Nephron (organoid): ENCODE measurements around the gene ACAT2.
A peak's percentile ranks its signal among the peaks of the same experiment; 100 is the strongest.
"Not testable (repeated sequence)": the region's sequence is repeated elsewhere in the genome, so short reads cannot be mapped to it uniquely, and the experiment has no call there.

Source experiments
- H3K27ac Mint-ChIP-seq, 3 experiments: 2 replicates each; pipeline ENCODE4 v1.8.0; 2020; ENCODE audit warnings: mixed read lengths in 3 of 3, mild to moderate bottlenecking in 2 of 3, moderate library complexity in 1 of 3
- H3K27me3 Mint-ChIP-seq: 2 replicates; pipeline ENCODE4 v1.8.0; 2021; ENCODE audit warnings: low read depth, mild to moderate bottlenecking, moderate library complexity, mixed read lengths
- H3K36me3 Mint-ChIP-seq: 2 replicates; pipeline ENCODE4 v1.8.0; 2020; ENCODE audit warnings: low read depth, mixed read lengths
- H3K4me1 Mint-ChIP-seq: 2 replicates; pipeline ENCODE4 v1.8.0; 2020; ENCODE audit warnings: mixed read lengths
- H3K4me3 Mint-ChIP-seq, 3 experiments: 2 replicates each; pipeline ENCODE4 v1.8.0; 2020; ENCODE audit warnings: mild to moderate bottlenecking in 3 of 3, mixed read lengths in 3 of 3, moderate library complexity in 2 of 3
- H3K9me3 Mint-ChIP-seq: 2 replicates; pipeline ENCODE4 v1.8.0; 2020; ENCODE audit warnings: mixed read lengths
- TF ChIP-seq, protein P1 (sequence below), 3 experiments: fragments of 200-600 bp; sonication (generic); IDR thresholded peaks; one replicate each; pipeline ENCODE4 v1.5.0; 2021; ENCODE audit warnings: antibody characterized with exemption in 3 of 3; ENCODE audit not compliant: unreplicated experiment in 3 of 3

The ACAT2 gene

DNA sequence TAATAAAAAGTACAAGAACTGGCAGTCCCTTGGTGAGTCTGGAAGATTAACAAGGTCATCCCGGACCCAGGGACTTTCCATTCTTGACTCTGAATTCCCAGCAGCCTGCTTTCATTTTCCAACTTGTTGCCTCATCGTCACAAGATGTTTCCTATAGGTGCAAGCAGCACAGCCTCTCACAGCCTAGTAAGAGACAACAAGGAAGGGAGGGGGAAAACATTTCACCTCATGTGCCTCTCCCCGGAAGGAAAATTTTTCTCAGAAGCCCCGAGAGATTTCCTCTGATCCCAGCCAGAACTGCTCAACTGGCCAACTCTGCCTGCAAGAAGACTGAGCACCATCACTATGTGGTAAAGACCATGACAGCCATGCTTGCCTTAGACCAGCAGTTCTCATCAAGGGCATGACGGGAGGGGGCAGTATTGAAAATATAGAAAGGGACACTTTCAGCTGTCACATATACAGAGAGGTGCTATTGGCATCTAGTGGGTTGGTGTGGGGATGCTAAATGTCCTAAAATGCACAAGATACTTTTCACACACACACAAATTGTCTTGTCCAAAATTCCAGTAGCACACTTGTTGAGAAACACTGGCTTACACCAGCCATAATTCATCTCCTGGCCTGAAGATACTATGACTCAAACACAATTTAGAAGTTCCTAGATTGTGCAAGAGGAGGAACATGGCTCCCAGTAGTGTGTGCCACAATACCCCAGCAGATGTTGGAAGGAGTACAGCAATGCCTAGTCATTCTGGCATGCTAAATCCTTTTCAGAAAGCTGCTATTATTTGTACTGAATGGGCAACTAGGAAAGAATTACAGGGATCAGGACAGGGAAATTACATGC is 45.4 kb upstream of the ACAT2 start:
- Mint-ChIP-seq H3K4me1 (no peaks in the 10 kb centered on the region), H3K36me3 (peaks cover 5% of the 10 kb centered on the region), H3K27ac (no peak overlapping the region), H3K9me3 (no peaks in the 10 kb centered on the region), H3K27me3 (no peaks in the 10 kb centered on the region), H3K4me3 (no peak overlapping the region)
- TF ChIP-seq, protein P1, sequence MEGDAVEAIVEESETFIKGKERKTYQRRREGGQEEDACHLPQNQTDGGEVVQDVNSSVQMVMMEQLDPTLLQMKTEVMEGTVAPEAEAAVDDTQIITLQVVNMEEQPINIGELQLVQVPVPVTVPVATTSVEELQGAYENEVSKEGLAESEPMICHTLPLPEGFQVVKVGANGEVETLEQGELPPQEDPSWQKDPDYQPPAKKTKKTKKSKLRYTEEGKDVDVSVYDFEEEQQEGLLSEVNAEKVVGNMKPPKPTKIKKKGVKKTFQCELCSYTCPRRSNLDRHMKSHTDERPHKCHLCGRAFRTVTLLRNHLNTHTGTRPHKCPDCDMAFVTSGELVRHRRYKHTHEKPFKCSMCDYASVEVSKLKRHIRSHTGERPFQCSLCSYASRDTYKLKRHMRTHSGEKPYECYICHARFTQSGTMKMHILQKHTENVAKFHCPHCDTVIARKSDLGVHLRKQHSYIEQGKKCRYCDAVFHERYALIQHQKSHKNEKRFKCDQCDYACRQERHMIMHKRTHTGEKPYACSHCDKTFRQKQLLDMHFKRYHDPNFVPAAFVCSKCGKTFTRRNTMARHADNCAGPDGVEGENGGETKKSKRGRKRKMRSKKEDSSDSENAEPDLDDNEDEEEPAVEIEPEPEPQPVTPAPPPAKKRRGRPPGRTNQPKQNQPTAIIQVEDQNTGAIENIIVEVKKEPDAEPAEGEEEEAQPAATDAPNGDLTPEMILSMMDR (IDR thresholded peaks at IDR 0.05; ENCODE audit: unreplicated experiment in 3 of 3) = no peak

DNA sequence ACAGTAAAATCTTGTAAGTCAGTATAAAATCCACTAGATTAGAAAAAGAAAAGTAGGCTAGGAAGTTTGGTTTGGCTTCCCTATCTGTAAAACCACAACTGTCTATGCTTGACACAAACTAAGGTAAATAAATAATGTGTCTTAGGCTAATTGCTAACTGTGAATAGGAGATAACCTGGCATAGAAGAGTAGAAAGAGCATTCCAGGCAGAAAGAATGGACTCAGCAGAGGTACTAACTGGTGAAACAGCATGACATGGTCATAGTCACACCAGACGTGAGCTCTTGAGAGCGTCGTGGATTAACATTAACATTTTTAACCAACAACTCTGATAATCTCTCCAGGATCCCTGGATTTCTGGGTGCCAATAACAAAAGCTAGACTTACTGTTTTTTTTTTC is 43.2 kb upstream of the ACAT2 start:
- Mint-ChIP-seq H3K27ac (no peak overlapping the region), H3K4me3 (no peak overlapping the region), H3K27me3 (no peaks in the 10 kb centered on the region), H3K36me3 (peaks cover 20% of the 10 kb centered on the region), H3K4me1 (no peaks in the 10 kb centered on the region), H3K9me3 (no peaks in the 10 kb centered on the region)
- TF ChIP-seq, protein P1 (IDR thresholded peaks at IDR 0.05; ENCODE audit: unreplicated experiment in 3 of 3) = no peak

DNA sequence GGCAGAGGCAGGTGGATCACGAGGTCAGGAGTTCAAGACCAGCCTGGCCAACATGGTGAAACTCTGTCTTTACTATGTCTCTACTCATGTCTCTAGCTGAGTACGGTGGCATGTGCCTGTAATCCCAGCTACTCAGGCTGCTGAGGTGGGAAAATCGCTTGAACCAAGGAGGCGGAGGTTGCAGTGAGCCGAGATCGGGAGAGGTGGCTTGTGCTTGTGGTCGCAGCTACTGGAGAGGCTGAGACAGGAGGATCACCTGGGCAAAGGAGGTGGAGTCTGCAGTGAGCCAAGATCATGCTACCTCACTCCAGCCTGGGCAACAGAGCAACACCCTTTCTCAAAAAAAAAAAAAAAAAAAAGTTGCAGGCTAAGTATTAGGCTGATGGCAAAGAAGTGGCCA is 42.6 kb upstream of the ACAT2 start:
- Mint-ChIP-seq H3K9me3 (no peaks in the 10 kb centered on the region), H3K4me1 (no peaks in the 10 kb centered on the region), H3K36me3 (peaks cover 26% of the 10 kb centered on the region), H3K4me3 (no peak overlapping the region), H3K27me3 (no peaks in the 10 kb centered on the region), H3K27ac (no peak overlapping the region)
- TF ChIP-seq, protein P1 (IDR thresholded peaks at IDR 0.05; ENCODE audit: unreplicated experiment in 3 of 3) = no peak

DNA sequence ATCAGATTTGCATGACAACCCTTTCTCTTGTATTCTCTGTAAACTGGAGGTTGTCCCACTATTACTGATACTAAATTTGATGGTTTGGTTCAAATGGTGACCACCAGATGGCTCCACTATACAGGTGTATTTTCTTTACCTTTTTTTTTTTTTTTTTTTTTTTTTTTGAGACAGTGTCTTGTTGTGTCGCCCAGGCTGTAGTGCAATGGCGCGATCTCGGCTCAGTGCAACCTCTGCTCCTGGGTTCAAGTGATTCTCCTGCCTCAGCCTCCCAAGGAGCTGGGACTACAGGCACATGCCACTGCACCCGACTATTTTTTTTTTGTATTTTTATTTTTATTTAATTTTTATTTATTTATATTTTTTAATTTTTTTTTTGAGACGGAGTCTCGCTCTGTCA is 41.1 kb upstream of the ACAT2 start:
- H3K9me3 Mint-ChIP-seq = no peaks in the 10 kb centered on the region
- no peaks in the 10 kb centered on the region for H3K4me1 Mint-ChIP-seq
- H3K27me3 Mint-ChIP-seq = no peaks in the 10 kb centered on the region
- H3K27ac Mint-ChIP-seq = no peak overlapping the region
- H3K4me3 Mint-ChIP-seq = no peak overlapping the region
- TF ChIP-seq, protein P1 (IDR thresholded peaks at IDR 0.05; ENCODE audit: unreplicated experiment in 3 of 3) = peak; percentile 39 to 44 (median 39)
- peaks cover 22% of the 10 kb centered on the region for H3K36me3 Mint-ChIP-seq

DNA sequence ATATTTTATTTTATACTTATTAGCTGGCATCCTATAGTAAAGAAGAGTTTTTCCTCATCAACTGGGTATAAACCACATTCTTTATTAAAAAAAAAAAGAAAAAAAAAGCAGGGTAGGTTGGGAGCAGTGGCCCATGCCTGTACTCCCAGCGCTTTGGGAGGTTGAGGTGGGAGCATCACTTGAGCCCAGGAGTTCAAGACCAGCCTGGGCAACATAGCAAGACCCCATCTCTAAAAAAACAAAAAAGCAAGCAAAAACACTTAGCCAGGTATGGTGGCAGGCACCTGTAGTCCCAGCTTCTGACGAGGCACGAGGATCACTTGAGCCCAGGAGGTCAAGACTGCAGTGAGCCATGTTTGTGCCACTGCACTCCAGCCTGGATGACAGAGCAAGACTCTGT is 39.9 kb upstream of the ACAT2 start:
- H3K36me3 Mint-ChIP-seq = peaks cover 27% of the 10 kb centered on the region
- H3K4me3 Mint-ChIP-seq, H3K27ac Mint-ChIP-seq, H3K9me3 Mint-ChIP-seq, H3K27me3 Mint-ChIP-seq, H3K4me1 Mint-ChIP-seq: not testable (repeated sequence)

DNA sequence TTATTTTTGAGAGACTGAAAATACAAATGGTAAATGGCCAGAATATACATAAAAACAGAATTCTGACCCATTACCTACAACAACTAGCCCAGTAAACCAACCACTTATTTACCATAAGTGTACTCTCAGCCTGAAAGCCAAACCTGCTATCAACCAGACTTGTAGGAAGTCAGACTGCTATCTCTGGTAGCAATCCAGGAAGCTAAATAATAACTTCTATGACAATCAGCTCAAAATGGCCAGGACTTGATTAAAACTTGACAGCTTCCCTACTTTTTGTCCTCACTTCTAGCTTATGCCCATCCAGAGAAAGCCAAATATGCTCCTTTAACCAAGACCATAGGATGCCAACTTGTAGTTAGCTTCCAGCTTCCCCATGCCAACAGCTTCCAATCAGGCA is 39.2 kb upstream of the ACAT2 start:
- no peak overlapping the region for H3K4me3 Mint-ChIP-seq
- no peak overlapping the region for H3K27ac Mint-ChIP-seq
- H3K9me3 Mint-ChIP-seq = no peaks in the 10 kb centered on the region
- peaks cover 27% of the 10 kb centered on the region for H3K36me3 Mint-ChIP-seq
- H3K27me3 Mint-ChIP-seq = no peaks in the 10 kb centered on the region
- peaks cover 7% of the 10 kb centered on the region for H3K4me1 Mint-ChIP-seq
- TF ChIP-seq, protein P1 (IDR thresholded peaks at IDR 0.05; ENCODE audit: unreplicated experiment in 3 of 3) = no peak
